ENCODE measurements around the gene CYP2J2.
"Not testable (repeated sequence)": the region's sequence is repeated elsewhere in the genome, so short reads cannot be mapped to it uniquely, and the experiment has no call there.

The CYP2J2 gene

DNA sequence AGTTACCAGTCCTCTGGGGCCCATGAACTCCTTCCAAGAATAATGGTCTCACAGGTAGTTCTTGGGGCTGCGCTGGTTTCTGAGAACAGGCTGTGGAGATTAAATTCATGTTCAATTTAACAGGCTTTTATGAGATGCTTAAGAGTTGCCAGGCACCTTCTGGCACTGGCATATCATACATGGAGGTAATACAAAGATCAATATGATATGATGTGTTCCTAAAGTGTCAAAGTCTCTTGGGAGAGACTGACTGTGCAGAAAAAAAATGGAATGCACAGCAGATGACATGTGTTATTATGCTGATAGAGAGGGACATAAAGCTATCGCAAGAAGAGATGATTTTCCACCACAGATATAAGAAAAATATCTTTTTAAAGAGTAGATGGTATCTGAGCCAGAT is 6.8 kb downstream of the CYP2J2 start:
- no peak for DNase-seq

DNA sequence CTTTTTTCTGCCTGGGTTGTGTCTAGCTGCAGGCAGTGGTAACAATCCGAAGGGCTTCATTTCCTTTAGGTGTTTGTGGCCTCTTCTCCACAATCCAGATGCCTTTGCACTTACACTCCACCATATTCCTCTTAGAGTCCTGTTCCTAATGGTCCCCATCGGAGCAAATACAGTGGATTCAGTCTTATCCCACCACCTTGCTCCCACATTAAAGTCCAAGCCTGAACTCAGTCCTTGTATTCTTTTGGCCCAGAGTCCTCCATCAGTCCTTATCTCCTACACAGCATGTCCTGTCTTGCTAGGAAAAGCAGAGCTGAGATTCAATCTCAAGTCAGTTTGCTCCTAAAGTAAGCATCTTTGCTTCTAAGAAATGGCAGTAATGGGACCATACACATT is 8.8 kb downstream of the CYP2J2 start:
- no peak for DNase-seq

DNA sequence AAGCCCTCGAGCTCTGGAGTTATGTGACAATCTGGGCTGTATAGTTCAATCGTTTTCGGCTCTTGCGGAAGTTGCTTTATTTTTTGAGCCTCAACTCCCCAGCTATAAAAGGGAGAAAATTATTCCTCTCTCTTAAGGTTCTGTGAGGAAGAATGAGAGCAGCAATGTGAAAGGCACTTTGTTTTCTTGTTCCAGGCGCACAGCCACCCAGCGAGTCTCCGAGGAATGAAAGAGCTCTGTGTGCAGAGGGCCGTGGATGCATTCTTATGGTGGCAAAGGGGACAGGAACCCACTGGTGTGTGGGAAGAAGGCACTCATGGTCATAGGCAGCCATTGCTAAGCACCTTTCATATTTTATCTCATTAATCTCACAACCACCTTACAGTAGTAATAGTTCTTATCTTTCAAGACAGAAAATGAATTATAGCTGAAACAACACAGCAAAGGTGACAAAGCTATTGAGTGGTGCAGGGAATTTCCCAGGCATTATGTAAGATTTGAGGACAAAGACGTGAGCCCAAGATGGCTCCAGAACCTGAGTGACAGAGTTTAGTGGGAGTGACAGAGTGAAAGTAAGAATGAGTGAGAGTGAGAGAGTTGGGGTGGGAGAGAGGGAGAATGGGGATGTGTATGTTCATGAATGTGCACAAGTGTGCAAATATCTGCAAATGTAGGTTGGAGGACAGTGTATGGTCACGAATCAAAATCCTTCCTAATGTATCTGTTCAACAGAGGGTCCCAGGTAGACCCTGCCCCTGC is 9.4 kb downstream of the CYP2J2 start:
- no peak for DNase-seq

DNA sequence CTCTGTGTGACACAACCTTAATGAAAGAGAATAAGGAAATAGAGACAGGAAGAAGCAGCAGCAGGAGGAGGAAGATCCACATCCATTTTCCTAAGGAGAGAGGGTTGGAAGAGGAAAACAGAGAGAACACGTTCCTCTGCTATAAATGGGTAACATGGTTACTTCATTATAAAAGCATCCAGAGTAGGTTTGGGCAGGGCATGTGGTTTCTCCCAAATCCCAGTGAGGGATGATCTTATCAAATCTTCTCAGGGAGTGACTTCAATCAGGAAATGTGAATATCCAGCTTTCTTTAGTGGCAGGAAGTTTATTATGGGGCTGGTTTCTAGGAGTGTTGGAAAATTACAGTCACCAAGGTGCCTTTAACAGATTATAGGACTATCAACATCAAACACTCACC is 11.1 kb downstream of the CYP2J2 start:
- no peak for DNase-seq

DNA sequence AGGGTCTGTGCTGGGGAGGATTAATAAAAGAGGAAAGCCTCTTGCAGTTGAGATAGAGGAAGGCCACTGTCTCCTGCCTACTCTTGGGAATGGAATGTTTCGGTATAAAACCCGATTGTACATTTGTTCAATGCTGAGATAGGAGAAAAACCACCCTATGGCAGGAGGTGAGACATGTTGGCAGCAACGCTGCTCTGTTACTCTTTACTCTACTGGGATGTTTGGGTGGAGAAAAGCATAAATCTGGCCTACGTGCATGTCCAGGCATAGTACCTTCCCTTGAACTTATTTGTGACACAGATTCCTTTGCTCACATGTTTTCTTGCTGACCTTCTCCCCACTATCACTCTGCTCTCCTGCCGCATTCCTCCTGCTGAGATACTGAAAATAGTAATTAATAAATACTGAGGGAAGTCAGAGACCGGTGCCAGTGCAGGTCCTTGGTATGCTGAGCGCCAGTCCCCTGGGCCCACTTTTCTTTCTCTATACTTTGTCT is 11.7 kb downstream of the CYP2J2 start:
- not testable (repeated sequence) for DNase-seq

DNA sequence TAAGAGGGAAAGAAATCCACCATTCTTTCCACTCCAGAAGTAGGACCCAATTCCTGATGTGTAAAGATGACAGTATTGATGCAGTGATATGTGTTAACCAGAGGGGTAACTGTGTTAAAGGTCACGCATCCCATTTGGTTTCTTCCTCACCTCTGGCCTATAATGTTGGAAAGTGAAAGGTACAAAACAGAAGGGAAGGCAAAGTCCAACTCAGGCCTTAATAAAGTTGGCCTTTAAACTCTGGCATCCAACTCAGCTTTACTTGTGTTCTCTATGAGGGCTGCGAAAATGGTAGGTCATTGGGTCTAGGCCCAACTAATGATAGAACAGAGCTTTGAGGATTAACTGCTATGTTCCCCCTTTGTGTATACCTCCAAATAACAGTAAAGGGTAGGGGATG is 17.9 kb downstream of the CYP2J2 start:
- no peak for DNase-seq

DNA sequence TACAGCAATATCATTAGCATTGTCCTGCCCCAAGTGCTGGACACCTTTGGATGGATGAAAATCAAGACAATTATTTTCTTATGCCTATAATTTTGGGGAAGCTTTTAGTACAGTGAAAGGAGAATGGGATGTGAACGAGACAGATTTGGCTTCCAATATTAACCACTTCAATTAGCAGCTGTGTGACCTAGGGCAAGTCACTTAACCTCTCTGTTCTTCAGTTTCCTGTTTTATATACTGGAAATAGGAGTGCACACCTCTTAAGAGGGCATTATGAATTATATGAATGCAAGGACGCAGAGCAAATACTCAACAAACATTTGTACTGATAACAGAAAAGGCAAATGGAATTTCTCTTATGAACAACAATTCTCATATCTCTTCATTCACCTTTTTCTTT is 18.5 kb downstream of the CYP2J2 start:
- no peak for DNase-seq

DNA sequence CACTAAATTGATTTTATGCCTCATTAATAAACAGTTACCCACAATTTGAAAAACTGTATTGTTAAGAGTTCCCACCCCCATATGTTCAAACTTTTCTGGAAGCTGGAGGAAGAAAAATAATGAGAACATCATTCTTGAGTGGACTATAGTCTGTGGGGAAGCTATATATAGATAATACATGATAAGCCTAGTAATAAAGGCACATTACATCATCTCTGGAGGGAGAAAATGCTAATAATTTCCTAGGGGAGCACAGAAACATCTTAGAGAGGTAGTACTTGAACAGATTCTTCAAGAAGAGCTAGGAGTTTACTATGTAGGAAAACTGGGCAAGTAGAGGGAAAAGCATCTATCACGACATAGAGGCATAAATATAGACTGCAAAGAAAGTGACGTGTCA is 19.6 kb downstream of the CYP2J2 start:
- DNase-seq: no peak

DNA sequence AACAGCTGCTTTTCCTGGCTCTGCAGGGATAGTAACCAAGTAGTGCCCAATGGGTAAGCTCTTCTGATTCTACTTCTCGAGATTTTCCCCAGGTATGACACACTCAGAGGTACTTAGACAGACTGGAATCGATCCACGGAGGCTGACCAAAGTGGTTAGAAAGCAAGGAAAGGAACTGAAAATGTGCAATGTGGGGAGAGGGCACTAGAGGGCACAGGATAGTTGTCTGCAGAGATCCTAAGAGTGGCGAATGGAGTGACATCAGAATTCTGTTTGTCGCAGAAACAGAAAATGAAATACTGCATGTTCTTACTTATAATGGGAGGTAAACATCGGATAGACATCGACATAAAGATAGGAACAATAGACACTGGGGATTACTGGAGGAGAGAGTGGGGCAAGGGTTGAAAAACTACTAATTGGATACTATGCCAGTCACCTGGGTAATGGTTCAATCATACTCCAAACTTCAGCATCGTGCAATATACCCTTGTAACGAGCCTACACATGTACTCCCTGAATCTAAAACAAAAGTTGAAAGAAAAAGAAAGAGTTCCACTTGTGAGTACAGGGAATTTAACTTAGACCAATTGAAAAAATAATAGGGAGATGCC is 23.3 kb downstream of the CYP2J2 start:
- DNase-seq: peak in 1 of 2 donors; percentile 39

DNA sequence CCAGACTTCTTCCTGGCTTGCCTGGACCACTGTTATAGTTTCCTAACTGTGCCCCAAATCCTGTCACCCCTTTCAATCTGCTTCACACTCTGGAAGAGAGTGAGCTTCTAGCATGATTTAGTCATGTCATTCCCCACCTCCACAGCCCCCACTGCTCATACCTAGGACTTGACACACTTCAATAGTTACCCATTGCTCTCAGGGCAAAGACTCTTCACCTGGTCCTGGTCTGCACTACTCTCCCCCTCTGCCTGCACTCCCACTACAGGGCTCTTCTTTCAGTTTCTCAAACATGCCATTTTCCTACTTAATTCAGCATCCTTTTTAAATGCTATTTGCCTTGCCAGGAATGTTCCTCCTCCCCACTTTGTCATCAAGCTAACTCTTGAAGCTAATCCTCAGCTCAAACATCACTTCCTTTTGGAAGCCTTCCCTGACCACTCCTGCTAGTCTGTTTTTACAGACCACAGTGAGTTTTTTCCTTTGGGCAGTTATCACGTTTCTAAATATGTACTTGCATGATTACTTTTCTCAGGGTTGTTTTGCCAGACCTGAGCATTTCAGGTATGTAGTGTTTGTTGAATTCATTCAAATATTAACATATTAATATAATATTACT is 24.7 kb downstream of the CYP2J2 start:
- no peak for DNase-seq

DNA sequence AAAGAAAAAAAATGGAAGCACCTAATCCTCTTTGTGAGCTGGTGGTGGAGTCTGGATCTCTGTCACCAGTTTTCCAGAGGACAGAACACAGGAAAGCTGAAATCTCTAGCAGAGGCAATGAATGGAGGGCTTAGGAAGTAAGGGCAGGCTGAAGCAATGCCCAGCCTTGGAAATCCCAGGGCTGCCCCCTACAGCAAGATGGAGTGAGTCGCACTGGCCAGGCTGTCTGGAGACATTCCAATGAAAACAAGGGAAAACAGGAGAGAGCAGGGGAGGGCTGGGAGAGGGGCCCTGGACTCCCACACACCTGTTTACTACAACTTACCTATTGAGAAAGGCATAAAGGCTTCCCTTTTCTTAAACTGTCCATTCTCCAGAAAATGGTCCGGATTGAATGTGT is 25.9 kb downstream of the CYP2J2 start:
- DNase-seq: no peak

DNA sequence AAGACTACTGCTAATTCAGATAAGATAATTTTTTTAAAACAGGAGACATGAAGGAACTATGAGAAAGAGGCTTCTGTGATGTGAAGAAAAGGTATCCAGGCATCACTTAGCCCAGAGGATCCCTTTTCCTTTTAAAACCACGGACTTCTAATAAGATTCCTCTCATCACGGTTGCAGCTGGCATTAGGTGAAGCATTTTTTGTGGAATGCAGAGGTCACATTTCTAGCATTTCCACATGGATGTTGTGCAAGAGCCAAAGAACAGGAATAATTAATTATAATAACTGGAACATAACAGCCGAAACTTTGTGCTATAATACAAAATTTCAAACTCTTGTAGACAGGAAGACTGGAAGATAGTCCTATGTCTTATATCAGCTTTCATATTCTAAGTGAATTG is 27.6 kb downstream of the CYP2J2 start:
- no peak for DNase-seq

DNA sequence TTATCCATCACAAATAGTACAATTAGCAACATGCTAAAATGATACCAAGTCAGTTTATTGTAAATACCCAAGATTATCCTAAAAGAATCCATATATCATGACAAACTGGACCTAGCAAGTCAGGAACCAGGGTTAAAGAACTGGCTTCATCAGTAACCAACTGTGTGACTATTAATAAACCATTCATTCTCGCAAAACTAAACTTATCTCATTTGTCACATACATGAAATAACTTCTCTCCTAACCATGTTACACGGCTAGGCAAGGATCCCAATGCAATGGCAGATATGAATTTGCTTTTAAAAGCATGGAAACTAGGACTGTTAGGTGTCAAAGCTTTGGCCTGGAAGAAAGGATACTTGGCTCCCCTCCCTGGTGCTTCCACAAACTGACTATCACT is 29.4 kb downstream of the CYP2J2 start:
- DNase-seq: no peak

DNA sequence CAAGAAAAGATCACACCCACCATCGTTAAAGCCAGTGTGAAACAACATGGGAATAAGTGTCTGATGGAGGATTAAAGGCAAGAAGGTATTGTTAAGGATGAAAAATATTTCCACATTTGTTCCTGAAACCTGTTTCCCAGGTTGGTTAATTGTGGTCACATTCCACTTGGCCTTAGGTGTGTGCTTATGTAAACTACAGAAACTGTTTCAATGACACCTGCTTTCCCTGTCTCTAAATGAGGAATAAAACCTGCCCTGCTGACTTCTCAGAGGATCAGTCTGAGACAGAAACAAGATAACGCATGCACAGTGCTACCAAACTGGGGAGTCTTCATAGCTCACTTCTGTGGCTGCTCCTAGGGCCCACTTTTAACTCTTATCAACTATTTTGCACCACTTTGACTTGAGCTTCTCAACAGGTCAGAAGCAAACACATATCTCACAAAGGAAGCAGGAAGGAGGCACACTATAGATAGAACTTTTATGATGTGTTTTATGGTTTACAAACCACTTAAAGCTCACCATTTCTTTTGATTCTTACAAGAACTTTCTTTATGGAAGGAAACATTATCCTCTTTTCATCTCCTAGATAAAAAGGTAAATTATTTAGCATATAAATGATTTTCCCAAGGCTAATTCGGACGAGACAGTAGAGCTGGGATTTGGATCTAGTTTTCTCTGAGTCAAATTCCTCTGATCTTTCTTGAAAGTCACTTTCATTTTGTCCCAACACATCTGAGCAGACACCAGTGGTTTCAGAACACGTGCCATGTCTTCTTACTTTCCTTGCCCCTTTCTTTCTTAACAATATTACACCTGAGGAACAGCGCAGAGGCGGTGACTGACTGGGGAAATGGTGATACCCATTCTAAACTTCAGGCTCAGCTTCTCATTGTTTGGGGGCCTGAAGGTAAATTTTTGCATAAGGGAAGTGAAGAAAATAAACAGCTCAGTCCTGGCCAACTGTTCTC is 33.4 kb downstream of the CYP2J2 start:
- DNase-seq: no peak

DNA sequence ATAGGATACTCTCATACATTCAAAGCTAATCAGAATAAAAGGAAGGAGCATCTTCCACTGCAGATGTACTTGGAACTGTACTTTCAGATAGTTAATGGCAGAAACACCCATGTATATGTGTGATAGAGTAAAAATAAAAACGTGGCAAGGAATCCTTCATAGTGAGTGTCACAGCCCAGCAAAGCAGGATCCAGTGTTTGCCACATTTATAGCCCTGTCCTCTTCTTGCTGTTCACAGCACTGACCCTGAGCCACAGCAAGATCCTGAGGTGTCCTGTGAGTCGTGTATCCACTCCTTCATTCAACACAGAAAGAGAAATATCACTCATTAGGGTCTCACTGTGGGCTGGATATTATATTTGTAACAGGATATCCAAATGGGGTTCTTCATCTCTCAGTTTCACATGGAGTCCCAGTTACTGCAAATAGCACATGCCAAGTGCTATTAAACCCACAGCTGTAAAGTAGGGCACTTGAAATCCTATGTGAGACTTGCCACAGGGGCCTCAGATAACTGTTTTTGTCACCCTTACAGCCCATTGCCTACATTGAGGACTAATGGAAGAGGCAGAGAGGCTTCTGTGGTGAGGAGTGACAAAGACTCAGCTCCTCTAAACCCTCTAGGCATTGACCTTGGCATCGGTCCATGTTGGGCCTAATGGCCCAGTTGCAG is 41.3 kb downstream of the CYP2J2 start:
- no peak for DNase-seq

DNA sequence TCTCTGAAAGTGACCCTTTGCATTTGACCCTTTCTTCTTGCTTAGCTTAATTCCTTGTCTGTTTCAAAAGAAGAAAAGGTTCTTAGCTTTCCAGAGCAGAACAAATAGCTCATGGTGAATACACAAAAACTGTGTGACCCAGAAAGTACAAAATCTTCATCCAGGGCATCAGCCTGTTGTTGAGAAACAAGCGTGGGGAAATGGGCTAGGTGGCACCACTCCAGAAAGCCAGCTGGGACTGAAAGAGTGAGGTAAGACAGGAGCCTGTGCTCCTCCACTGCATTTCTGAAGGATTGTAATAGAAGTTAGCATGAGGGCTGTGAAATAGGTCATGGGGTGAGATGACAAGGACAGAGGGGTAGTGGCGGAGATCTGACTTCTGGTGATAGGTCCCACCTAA is 45.8 kb downstream of the CYP2J2 start:
- DNase-seq: no peak

DNA sequence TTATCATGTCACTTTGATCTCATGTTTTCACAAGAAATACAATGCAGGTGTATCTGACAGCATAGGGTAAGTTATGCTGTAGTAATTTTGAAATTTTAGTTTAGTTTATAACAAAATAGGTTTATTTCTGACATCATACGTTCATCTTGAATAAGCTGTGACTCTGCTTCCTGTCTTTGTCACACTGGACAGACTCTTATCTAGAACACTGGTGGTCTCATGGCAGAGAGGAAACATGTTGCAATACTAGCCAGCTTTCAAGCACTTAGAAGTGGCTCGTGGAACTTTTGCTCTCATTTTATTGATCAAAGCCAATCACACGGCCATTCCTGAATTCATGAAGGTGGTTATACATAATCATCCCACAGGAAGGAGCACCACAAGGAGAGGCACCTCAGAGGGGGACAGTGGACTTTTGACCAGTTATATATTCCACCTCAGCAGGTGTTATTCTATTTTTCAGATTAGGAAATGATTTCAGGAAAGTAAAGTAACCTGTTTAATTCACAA is 46.5 kb downstream of the CYP2J2 start:
- no peak for DNase-seq

DNA sequence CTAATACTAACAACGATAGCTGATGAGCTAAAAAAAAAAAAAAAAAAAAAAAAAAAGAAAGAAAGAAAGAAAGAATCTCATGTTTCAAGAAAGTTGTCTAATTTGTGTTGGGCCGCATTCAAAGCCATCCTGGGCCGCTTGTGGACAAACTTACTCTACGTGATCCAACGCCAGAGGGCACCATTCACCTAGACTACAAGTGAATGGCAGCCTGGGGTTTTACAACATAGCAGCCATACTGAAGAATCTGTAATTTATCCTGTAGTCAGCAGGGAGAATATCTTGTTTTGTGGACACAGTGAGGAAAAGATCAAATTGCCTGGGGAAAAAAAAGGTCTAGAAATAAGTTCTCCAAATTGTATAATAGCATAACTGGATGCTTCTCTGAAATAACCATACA is 47.0 kb downstream of the CYP2J2 start:
- DNase-seq: peak in 1 of 2 donors; percentile 47

DNA sequence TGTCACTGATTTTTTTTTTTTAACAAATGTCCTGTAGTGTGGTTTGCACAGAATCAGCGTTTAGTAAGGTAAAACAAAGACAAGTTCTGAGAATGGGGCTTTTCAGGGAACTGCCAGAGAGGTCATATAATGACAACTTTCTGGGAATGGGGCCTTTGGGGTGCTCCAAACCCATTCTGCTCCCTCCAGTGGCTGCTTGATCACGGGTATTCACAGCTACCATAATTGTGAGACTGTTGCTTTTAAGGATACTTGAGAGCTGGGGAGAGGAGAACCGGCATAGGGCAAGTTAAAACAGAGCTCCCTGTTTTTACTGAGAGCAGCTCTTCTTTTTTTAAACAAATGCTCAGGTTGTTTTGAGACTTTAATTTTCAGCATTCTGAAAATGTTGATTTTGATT is 48.2 kb downstream of the CYP2J2 start:
- no peak for DNase-seq

DNA sequence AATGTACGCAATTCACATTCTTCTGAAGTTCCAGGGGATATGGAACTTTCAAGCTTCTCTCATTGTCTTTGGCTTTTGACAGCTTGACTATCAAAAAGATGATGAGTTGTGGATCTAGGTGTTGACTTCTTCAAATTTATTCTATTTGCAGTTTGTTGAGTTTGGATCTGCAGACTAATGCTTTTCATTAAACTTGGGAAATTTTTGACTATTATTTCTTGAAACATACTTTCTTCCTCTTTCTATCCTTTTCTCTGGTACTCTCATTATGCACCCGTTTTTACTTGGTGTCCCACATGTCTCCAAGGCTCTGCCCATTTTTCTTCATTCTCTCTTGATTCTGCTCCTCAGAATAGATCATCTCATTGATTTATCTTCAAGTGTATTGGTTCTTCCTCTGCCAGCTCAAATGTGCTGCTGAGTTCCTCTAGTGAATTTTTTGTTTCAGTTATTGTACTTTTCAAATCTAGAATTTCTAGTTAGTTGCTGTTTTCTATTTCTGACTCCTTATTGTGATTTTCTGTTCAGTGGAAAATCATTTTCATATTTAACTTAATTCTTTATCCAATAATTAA is 49.4 kb downstream of the CYP2J2 start:
- no peak for DNase-seq

DNA sequence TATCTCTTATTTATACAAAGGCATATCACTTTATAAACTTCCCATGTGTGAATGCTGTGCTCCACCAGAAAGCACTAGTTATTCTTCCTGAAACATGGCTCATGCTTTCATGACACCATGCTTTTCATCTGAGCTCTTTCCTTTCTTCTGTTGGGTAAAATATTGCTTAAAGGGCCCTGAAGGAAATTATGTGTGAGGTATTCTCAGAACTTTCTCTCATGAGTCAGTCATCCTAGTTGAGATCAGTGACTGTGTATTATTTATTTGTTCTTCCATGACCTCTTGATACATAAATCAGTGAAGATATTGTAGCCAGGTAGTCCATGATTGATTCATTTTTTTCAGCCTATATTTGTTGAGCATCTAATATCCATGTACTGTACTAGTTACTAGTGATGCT is 54.8 kb downstream of the CYP2J2 start:
- DNase-seq: no peak

DNA sequence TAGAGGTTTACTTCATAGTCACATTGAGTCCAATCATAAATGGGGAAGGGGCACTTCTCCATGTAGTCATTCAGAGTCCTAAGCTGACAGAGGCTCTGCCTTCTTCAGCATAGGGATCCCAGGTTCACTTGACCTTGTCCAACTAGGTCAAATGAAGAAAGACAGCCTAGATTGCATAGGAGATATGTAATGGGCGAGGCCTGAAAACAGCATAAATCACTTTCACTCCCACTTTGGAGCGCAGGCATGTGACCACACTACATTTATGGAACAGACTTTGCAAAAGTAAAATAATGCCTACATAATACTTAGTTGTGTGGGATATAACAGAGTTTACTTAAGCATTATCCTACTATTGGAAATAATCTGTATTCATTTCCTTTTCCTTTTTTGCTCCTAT is 60.1 kb downstream of the CYP2J2 start:
- DNase-seq: no peak
